ENCODE measurements around the gene TBCD. TPM values are rescaled to one million over a fixed set of nuclear protein-coding genes. Genes with fewer than 3 reads are reported as not detected.

TBCD gene
- total RNA-seq, 6 experiments from 2014 or later: 47.3 to 67.6 (median 62.5) TPM

- H3K27me3 Mint-ChIP-seq (ENCODE audit: insufficient read depth): no peaks in the 10 kb centered on the region; the same call in none of the 2 replicates
- H3K9me3 Mint-ChIP-seq: no peaks in the 10 kb centered on the region
- peaks cover 10% of the 10 kb centered on the region for H3K36me3 Mint-ChIP-seq (ENCODE audit: low read depth)
- no peak for DNase-seq
- no peak for TF ChIP-seq CTCF (IDR thresholded peaks at IDR 0.05)
- H3K4me1 Mint-ChIP-seq (ENCODE audit: low read depth): peaks cover 22% of the 10 kb centered on the region
- H3K4me3 Mint-ChIP-seq: no peak overlapping the region
- no peak overlapping the region for H3K27ac Mint-ChIP-seq
These were observed 116.0 kb downstream of the TBCD start for GRCh38 chr17:82867763-82868325.

GRCh38 chr17:82868715-82869131, 116.9 kb downstream of the TBCD start:
- Mint-ChIP-seq H3K4me1 (ENCODE audit: low read depth) (peaks cover 18% of the 10 kb centered on the region), H3K4me3 (no peak overlapping the region), H3K27ac (no peak overlapping the region), H3K27me3 (ENCODE audit: insufficient read depth) (no peaks in the 10 kb centered on the region; the same call in none of the 2 replicates), H3K9me3 (no peaks in the 10 kb centered on the region), H3K36me3 (ENCODE audit: low read depth) (peaks cover 10% of the 10 kb centered on the region)
- TF ChIP-seq CTCF (IDR thresholded peaks at IDR 0.05): no peak
- DNase-seq: no peak

GRCh38 chr17:82869536-82869935, 117.7 kb downstream of the TBCD start:
- H3K27ac Mint-ChIP-seq: no peak overlapping the region
- no peak for TF ChIP-seq CTCF (IDR thresholded peaks at IDR 0.05)
- peaks cover 9% of the 10 kb centered on the region for H3K4me1 Mint-ChIP-seq (ENCODE audit: low read depth)
- H3K9me3 Mint-ChIP-seq: no peaks in the 10 kb centered on the region
- H3K27me3 Mint-ChIP-seq (ENCODE audit: insufficient read depth): no peaks in the 10 kb centered on the region; the same call in none of the 2 replicates
- no peak for DNase-seq
- peaks cover 10% of the 10 kb centered on the region for H3K36me3 Mint-ChIP-seq (ENCODE audit: low read depth)
- no peak overlapping the region for H3K4me3 Mint-ChIP-seq

GRCh38 chr17:82870091-82870491, 118.2 kb downstream of the TBCD start:
- Mint-ChIP-seq H3K27ac (no peak overlapping the region), H3K4me1 (ENCODE audit: low read depth) (peaks cover 9% of the 10 kb centered on the region), H3K27me3 (ENCODE audit: insufficient read depth) (no peaks in the 10 kb centered on the region; the same call in none of the 2 replicates), H3K4me3 (no peak overlapping the region), H3K36me3 (ENCODE audit: low read depth) (peaks cover 10% of the 10 kb centered on the region), H3K9me3 (no peaks in the 10 kb centered on the region)
- DNase-seq: no peak
- no peak for TF ChIP-seq CTCF (IDR thresholded peaks at IDR 0.05)

GRCh38 chr17:82870541-82870940, 118.7 kb downstream of the TBCD start:
- no peak for DNase-seq
- H3K36me3 Mint-ChIP-seq (ENCODE audit: low read depth): peaks cover 10% of the 10 kb centered on the region
- TF ChIP-seq CTCF (IDR thresholded peaks at IDR 0.05): no peak
- peaks cover 9% of the 10 kb centered on the region for H3K4me1 Mint-ChIP-seq (ENCODE audit: low read depth)
- no peak overlapping the region for H3K27ac Mint-ChIP-seq
- no peaks in the 10 kb centered on the region for H3K9me3 Mint-ChIP-seq
- no peak overlapping the region for H3K4me3 Mint-ChIP-seq
- no peaks in the 10 kb centered on the region; the same call in none of the 2 replicates for H3K27me3 Mint-ChIP-seq (ENCODE audit: insufficient read depth)

Data from HFFc6 (cell line).